ENCODE measurements around the gene ANO9. TPM values are rescaled to one million over a fixed set of nuclear protein-coding genes. Genes with fewer than 3 reads are reported as not detected.
"Not testable (repeated sequence)": the region's sequence is repeated elsewhere in the genome, so short reads cannot be mapped to it uniquely, and the experiment has no call there.

ANO9 gene
- total and polyA plus RNA-seq, 8 donors, result 5.7 to 208 (median 31.6) TPM

DNA sequence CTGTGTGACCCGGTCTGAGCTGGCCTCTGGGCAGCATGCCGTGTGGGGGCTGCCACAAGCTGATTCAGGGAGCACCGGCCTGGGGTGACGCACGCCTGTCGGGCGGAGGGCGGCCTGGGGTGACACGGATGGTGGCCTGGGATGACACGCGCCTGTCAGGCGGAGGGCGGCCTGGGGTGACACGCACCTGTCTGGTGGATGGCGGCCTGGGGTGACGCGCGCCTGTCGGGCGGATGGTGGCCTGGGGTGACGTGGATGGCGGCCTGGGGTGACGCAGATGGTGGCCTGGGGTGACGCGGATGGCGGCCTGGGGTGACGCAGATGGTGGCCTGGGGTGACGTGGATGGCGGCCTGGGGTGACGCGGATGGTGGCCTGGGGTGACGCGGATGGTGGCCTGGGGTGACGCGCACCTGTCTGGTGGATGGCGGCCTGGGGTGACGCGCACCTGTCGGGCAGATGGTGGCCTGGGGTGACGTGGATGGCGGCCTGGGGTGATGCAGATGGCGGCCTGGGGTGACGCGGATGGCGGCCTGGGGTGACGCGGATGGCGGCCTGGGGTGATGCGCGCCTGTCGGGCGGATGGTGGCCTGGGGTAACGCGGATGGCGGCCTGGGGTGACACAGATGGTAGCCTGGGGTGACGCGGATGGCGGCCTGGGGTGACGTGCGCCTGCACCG is 29.8 kb upstream of the ANO9 start:
- WGBS, 5 donors, result 94 to 99% (median 97%) methylated on average over 41 to 61 of the region's 61 CpGs
- no peak overlapping the region for H3K27ac ChIP-seq

DNA sequence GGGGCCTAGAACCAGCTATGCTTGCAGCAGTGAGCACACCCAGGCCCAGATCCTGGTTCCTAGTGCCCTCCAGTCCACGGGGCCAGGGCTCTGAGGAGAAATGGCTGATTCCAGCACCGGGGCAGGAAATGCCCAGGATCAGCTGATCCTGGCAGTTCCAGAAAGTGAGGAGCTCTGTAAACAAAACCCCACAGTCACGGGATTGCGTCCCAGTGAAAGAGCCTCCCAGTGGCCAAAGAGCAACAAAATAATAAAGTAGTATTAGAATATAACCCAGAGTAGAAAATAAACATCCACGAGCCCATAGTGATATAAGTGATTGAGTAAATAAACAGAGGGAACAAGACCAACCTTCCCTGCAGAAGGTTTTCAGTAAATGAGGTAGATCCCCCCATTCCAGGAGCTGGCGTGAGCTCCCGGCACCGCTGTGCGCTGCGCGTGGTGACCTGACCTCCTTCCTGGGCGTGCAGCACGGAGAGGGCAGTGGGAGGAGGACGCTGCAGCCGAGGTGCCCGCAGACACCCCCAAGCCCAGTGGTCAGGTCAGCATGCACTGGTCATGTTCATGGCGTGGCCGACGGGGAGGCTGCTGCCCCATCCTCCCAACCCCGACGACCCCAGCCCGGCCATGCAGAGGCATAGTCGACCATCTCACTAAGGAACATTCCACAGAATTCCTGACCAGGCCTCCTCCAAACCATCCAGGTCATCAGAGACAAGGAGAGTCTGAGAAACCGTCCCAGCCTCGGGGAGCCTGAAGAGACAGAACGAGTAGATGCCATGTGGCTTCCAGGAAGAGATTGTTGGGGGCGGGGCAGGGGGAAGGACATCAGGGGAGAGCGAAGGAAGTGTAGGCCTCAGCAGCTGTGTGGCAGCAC is 28.1 kb upstream of the ANO9 start:
- WGBS, 5 donors, result 46 to 53% (median 50%) methylated on average over 16 to 28 of the region's 28 CpGs
- H3K4me3 ChIP-seq, result peak overlapping the region; percentile 10 to 32 (median 28)

More for the DNA sequence above, 29.8 kb upstream of the ANO9 start:
- Histone ChIP-seq H3K9me3 (no peaks in the 10 kb centered on the region), H3K27me3 (no peaks in the 10 kb centered on the region), H3K4me3 (no peak overlapping the region), H3K4me1 (peaks cover 13 to 24% (median 16%) of the 10 kb centered on the region in 4 donors), H3K36me3 (no peaks in the 10 kb centered on the region)
- DNase-seq, result no peak
- TF ChIP-seq, protein P1, sequence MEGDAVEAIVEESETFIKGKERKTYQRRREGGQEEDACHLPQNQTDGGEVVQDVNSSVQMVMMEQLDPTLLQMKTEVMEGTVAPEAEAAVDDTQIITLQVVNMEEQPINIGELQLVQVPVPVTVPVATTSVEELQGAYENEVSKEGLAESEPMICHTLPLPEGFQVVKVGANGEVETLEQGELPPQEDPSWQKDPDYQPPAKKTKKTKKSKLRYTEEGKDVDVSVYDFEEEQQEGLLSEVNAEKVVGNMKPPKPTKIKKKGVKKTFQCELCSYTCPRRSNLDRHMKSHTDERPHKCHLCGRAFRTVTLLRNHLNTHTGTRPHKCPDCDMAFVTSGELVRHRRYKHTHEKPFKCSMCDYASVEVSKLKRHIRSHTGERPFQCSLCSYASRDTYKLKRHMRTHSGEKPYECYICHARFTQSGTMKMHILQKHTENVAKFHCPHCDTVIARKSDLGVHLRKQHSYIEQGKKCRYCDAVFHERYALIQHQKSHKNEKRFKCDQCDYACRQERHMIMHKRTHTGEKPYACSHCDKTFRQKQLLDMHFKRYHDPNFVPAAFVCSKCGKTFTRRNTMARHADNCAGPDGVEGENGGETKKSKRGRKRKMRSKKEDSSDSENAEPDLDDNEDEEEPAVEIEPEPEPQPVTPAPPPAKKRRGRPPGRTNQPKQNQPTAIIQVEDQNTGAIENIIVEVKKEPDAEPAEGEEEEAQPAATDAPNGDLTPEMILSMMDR (IDR thresholded peaks at IDR 0.05), result no peak
- TF ChIP-seq POLR2A (IDR thresholded peaks at IDR 0.05), result no peak
- TF ChIP-seq EP300 (IDR thresholded peaks at IDR 0.05), result no peak
- TF ChIP-seq POLR2AphosphoS5 (IDR thresholded peaks at IDR 0.05), result no peak
- intact Hi-C loops (cut with DNase I; ENCODE audit: low total_unique reads), result no loop called here

DNA sequence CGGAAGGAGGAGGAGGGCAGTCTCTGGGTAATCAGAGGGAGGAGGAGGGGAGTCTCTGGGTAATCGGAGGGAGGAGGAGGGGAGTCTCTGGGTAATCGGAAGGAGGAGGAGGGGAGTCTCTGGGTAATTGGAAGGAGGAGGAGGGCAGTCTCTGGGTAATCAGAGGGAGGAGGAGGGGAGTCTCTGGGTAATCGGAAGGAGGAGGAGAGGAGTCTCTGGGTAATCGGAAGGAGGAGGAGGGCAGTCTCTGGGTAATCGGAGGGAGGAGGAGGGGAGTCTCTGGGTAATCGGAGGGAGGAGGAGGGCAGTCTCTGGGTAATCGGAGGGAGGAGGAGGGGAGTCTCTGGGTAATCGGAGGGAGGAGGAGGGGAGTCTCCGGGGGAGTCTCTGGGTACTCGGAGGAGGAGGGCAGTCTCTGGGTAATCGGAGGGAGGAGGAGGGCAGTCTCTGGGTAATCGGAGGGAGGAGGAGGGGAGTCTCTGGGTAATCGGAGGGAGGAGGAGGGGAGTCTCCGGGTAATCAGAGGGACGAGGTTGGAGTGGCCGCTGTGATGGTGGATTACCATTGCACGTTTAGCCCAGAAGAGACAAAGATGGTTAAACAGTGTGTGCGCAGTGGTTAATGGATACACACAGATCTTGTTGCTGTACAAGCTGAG is 27.3 kb upstream of the ANO9 start:
- H3K27ac ChIP-seq, result peak overlapping the region; percentile 65 to 82 (median 74)
- intact Hi-C loops (cut with DNase I; ENCODE audit: low total_unique reads), result not testable (repeated sequence)
- peak overlapping the region; percentile 10 to 32 (median 28) for H3K4me3 ChIP-seq

More for the DNA sequence above, 28.1 kb upstream of the ANO9 start:
- Histone ChIP-seq H3K36me3 (peaks cover 0 to 5% (median 3%) of the 10 kb centered on the region in 4 donors), H3K27ac (peak overlapping the region; percentile 65 to 82 (median 74)), H3K9me3 (no peaks in the 10 kb centered on the region), H3K4me1 (peaks cover 13 to 24% (median 16%) of the 10 kb centered on the region in 4 donors), H3K27me3 (no peaks in the 10 kb centered on the region)
- intact Hi-C loops (cut with DNase I; ENCODE audit: low total_unique reads), result no loop called here
- TF ChIP-seq, protein P1 (IDR thresholded peaks at IDR 0.05), result peak in 2 of 7 experiments; percentile 25 to 35
- TF ChIP-seq POLR2A (IDR thresholded peaks at IDR 0.05), result no peak
- no peak for TF ChIP-seq EP300 (IDR thresholded peaks at IDR 0.05)
- TF ChIP-seq POLR2AphosphoS5 (IDR thresholded peaks at IDR 0.05), result peak; percentile 31 to 63 (median 39)
- peak; percentile 63 to 86 for DNase-seq

GRCh38 chr11:468493-468892 is 26.7 kb upstream of the ANO9 start:
- no peak for DNase-seq
- WGBS, 5 donors, result 68 to 84% (median 80%) methylated on average over 6 of the region's 6 CpGs
- Histone ChIP-seq H3K27me3 (no peaks in the 10 kb centered on the region), H3K4me1 (peaks cover 13 to 24% (median 16%) of the 10 kb centered on the region in 4 donors), H3K9me3 (no peaks in the 10 kb centered on the region), H3K27ac (peak overlapping the region; percentile 4 to 82 (median 74)), H3K36me3 (peaks cover 0 to 15% (median 14%) of the 10 kb centered on the region in 4 donors), H3K4me3 (no peak overlapping the region)
- TF ChIP-seq POLR2A (IDR thresholded peaks at IDR 0.05) (no peak), POLR2AphosphoS5 (IDR thresholded peaks at IDR 0.05) (no peak), EP300 (IDR thresholded peaks at IDR 0.05) (no peak)
- TF ChIP-seq, protein P1 (IDR thresholded peaks at IDR 0.05), result no peak
- intact Hi-C loops (cut with DNase I; ENCODE audit: low total_unique reads), result no loop called here

More for the DNA sequence above, 27.3 kb upstream of the ANO9 start:
- 21 to 29% (median 23%) methylated on average over 16 to 19 of the region's 19 CpGs for WGBS, 5 donors
- Histone ChIP-seq H3K36me3 (peaks cover 0 to 10% (median 10%) of the 10 kb centered on the region in 4 donors), H3K4me1 (peaks cover 13 to 24% (median 16%) of the 10 kb centered on the region in 4 donors)
- DNase-seq, H3K27me3 ChIP-seq, H3K9me3 ChIP-seq: not testable (repeated sequence)

Measured in stomach (tissue), 9 donors.